Thyroid gland (tissue), 4 donors: ENCODE data around the gene ADAD2.

ENCODE experiments used
- CTCF ChIP-seq, 6 experiments: fragments of 200-600 bp in 3 of 6; fragments of 450-650 bp in 3 of 6; sonication (generic) in 3 of 6; IDR thresholded peaks; one replicate each; pipeline ENCODE4 v1.5.1; 2016 to 2019; ENCODE audit warnings: antibody characterized with exemption in 6 of 6, mild to moderate bottlenecking in 2 of 6, inconsistent platforms in 1 of 6, moderate library complexity in 1 of 6
- POLR2A ChIP-seq, 2 donors: fragments of 450-650 bp; IDR thresholded peaks; one replicate each; pipeline ENCODE4 v1.6.1; 2017; ENCODE audit warnings: antibody characterized with exemption in 2 of 2, mild to moderate bottlenecking in 2 of 2, moderate library complexity in 1 of 2

DNA sequence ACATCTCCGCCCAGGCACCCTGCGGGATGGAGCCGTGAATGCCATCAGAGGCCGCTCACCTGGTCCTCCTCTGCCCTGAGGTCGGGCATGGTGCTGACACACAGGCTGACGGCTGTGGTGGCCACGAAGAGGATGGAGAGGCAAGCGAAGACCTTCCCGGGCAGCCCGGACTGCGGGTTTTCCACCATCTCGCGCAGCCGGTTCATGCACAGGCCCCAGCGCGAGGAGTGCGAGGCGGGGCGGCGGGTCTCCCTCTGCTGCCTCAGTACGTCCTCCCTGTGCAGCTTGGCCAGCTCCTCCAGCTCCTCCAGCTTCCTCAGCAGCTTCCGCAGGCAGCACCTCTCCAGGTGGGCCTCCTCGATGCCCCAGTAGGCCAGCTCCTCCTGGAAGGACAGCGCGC, 45.7 kb downstream of the ADAD2 start:
- TF ChIP-seq POLR2A (IDR thresholded peaks at IDR 0.05), result no peak
- TF ChIP-seq CTCF (IDR thresholded peaks at IDR 0.05), result no peak
